Measurements from ENCODE around the gene HDAC4. TPM values are rescaled to one million over a fixed set of nuclear protein-coding genes. Genes with fewer than 3 reads are reported as not detected.

Gene HDAC4
- total and polyA plus RNA-seq, 2 experiments from 2014 or later = 8.1 to 41.8 TPM

DNA sequence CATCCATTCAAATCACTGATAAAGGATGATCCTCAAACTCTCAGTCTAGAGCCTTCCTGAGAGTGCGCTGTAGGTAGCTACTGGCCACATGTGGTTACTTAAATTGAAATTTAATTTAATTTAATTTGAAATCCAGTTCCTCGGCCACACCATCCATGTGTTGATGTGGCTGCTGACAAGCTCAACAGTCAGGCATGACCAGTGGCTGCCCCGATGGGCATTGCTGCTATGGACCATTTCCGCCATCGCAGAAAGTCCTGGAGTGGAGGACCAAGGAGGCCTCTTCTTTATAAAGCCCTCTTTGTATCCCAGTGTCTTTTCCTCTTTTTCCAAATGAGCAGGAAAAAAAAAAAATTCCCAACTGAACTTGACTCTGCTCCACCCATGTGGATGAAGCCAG lies 100.6 kb downstream of the HDAC4 start:
- DNase-seq (ENCODE audit: low spot score) (no peak), ATAC-seq (no peak)
- H3K4me1 ChIP-seq (ENCODE audit: insufficient read depth) = peaks cover 20% of the 10 kb centered on the region
- H2AFZ ChIP-seq = no peak overlapping the region
- peaks cover 87% of the 10 kb centered on the region for H3K79me2 ChIP-seq (replicated peaks; ENCODE audit: insufficient read depth)
- H3K27me3 ChIP-seq (ENCODE audit: insufficient read depth) = no peaks in the 10 kb centered on the region
- no peak overlapping the region for H3K27ac ChIP-seq (ENCODE audit: low read depth)
- H3F3A ChIP-seq (replicated peaks; ENCODE audit: low read depth) = peaks cover 7% of the 10 kb centered on the region; the same call in 1 of the 2 replicates
- H3K36me3 ChIP-seq (ENCODE audit: insufficient read depth) = no peaks in the 10 kb centered on the region
- no peaks in the 10 kb centered on the region; the same call in 2 of the 3 replicates for H3K9me3 Mint-ChIP-seq
- H3K4me2 ChIP-seq = no peak overlapping the region
- TF ChIP-seq EZH2 (IDR thresholded peaks at IDR 0.05; ENCODE audit: low read depth, unreplicated experiment) = no peak
- TF ChIP-seq, protein P1, sequence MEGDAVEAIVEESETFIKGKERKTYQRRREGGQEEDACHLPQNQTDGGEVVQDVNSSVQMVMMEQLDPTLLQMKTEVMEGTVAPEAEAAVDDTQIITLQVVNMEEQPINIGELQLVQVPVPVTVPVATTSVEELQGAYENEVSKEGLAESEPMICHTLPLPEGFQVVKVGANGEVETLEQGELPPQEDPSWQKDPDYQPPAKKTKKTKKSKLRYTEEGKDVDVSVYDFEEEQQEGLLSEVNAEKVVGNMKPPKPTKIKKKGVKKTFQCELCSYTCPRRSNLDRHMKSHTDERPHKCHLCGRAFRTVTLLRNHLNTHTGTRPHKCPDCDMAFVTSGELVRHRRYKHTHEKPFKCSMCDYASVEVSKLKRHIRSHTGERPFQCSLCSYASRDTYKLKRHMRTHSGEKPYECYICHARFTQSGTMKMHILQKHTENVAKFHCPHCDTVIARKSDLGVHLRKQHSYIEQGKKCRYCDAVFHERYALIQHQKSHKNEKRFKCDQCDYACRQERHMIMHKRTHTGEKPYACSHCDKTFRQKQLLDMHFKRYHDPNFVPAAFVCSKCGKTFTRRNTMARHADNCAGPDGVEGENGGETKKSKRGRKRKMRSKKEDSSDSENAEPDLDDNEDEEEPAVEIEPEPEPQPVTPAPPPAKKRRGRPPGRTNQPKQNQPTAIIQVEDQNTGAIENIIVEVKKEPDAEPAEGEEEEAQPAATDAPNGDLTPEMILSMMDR (conservative IDR thresholded peaks at IDR 0.05; ENCODE audit: low read depth in 2 of 2) = no peak
- TF ChIP-seq NANOG (IDR thresholded peaks at IDR 0.05; ENCODE audit: borderline replicate concordance) = no peak
- TF ChIP-seq ZNF114 (CRISPR knock-in tag; IDR thresholded peaks at IDR 0.05) = no peak
- TF ChIP-seq JUNB (IDR thresholded peaks at IDR 0.05; ENCODE audit: unreplicated experiment) = no peak
- TF ChIP-seq, protein P2, sequence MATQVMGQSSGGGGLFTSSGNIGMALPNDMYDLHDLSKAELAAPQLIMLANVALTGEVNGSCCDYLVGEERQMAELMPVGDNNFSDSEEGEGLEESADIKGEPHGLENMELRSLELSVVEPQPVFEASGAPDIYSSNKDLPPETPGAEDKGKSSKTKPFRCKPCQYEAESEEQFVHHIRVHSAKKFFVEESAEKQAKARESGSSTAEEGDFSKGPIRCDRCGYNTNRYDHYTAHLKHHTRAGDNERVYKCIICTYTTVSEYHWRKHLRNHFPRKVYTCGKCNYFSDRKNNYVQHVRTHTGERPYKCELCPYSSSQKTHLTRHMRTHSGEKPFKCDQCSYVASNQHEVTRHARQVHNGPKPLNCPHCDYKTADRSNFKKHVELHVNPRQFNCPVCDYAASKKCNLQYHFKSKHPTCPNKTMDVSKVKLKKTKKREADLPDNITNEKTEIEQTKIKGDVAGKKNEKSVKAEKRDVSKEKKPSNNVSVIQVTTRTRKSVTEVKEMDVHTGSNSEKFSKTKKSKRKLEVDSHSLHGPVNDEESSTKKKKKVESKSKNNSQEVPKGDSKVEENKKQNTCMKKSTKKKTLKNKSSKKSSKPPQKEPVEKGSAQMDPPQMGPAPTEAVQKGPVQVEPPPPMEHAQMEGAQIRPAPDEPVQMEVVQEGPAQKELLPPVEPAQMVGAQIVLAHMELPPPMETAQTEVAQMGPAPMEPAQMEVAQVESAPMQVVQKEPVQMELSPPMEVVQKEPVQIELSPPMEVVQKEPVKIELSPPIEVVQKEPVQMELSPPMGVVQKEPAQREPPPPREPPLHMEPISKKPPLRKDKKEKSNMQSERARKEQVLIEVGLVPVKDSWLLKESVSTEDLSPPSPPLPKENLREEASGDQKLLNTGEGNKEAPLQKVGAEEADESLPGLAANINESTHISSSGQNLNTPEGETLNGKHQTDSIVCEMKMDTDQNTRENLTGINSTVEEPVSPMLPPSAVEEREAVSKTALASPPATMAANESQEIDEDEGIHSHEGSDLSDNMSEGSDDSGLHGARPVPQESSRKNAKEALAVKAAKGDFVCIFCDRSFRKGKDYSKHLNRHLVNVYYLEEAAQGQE (IDR thresholded peaks at IDR 0.05; ENCODE audit: unreplicated experiment) = no peak
- H3K4me1 Mint-ChIP-seq = peaks cover 72% of the 10 kb centered on the region
- H3K36me3 Mint-ChIP-seq (ENCODE audit: low read depth) = peaks cover 5% of the 10 kb centered on the region; the same call in 2 of the 3 replicates
- peaks cover 16% of the 10 kb centered on the region for H4K20me1 ChIP-seq (replicated peaks; ENCODE audit: insufficient read depth)
- H3K4me3 Mint-ChIP-seq = no peak overlapping the region
- H3K9me2 ChIP-seq (ENCODE audit: insufficient read depth) = no peaks in the 10 kb centered on the region
- no peak overlapping the region for H3K4me3 ChIP-seq
- peaks cover 9% of the 10 kb centered on the region for H3K27me3 Mint-ChIP-seq (ENCODE audit: insufficient read depth, low read depth, poor library complexity)
- H3K27ac Mint-ChIP-seq = no peak overlapping the region

DNA sequence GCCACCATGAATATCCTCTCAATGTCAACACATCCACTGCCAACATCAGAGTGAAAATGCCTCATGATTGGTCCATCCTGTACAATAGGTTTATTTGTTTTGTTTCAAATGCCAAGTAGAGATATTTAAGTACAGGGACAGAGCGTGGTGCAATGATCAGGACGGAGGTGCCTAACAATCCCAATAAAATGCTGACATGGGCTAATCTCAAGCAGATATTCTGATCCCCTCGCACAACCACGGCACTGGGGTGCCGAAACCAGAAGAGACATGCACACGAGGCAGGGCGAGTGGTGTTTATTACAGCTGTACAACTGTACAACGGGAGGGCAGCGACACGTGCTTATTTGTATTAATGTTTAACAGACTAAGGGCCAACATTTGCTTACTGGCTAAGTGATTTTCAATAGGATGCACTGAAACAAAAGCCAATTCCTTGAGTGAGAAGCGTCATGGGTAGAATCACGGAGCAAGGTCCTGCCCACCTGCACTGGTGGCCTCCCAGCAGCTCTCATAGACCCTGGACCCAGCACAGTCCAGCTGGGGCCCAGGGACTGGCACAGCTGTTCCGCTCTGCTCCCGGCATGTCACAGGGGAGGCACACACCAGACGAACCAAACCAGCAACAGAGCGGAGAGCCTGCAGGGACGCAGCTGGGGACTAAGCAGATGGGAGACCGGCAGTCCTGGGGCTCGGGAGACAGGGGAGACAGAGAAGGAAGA lies 101.4 kb downstream of the HDAC4 start:
- Mint-ChIP-seq H3K36me3 (ENCODE audit: low read depth) (peaks cover 5% of the 10 kb centered on the region; the same call in 2 of the 3 replicates), H3K27ac (no peak overlapping the region), H3K27me3 (ENCODE audit: insufficient read depth, low read depth, poor library complexity) (peaks cover 10% of the 10 kb centered on the region), H3K4me3 (no peak overlapping the region), H3K9me3 (no peaks in the 10 kb centered on the region; the same call in 2 of the 3 replicates), H3K4me1 (peaks cover 77% of the 10 kb centered on the region)
- Histone ChIP-seq H3F3A (replicated peaks; ENCODE audit: low read depth) (peaks cover 7% of the 10 kb centered on the region; the same call in 1 of the 2 replicates), H4K20me1 (replicated peaks; ENCODE audit: insufficient read depth) (peaks cover 16% of the 10 kb centered on the region), H3K79me2 (replicated peaks; ENCODE audit: insufficient read depth) (peaks cover 86% of the 10 kb centered on the region), H2AFZ (no peak overlapping the region), H3K4me3 (no peak overlapping the region), H3K27me3 (ENCODE audit: insufficient read depth) (no peaks in the 10 kb centered on the region), H3K27ac (ENCODE audit: low read depth) (no peak overlapping the region), H3K4me2 (no peak overlapping the region), H3K9me2 (ENCODE audit: insufficient read depth) (no peaks in the 10 kb centered on the region), H3K36me3 (ENCODE audit: insufficient read depth) (no peaks in the 10 kb centered on the region), H3K4me1 (ENCODE audit: insufficient read depth) (peaks cover 28% of the 10 kb centered on the region)
- DNase-seq (ENCODE audit: low spot score) = no peak
- ATAC-seq = no peak
- TF ChIP-seq, protein P1 (conservative IDR thresholded peaks at IDR 0.05; ENCODE audit: low read depth in 2 of 2) = no peak

All from GM23338 (cell line).